ENCODE measurements around the gene RNF223.
A peak's percentile ranks its signal among the peaks of the same experiment; 100 is the strongest.
"Not testable (repeated sequence)": the region's sequence is repeated elsewhere in the genome, so short reads cannot be mapped to it uniquely, and the experiment has no call there.

RNF223 gene

GRCh38 chr1:1033731-1034438 is 40.2 kb downstream of the RNF223 start:
- FAIRE-seq = no peak
- TF ChIP-seq POU2F2 (IDR thresholded peaks at IDR 0.05; ENCODE audit: low read depth, low read length) (no peak), PAX5 (IDR thresholded peaks at IDR 0.05; ENCODE audit: insufficient read depth, low read length, severe bottlenecking) (no peak), POLR2AphosphoS5 (IDR thresholded peaks at IDR 0.05; ENCODE audit: low read depth, low read length) (no peak), POLR2A (IDR thresholded peaks at IDR 0.05; ENCODE audit: low read depth, low read length) (no peak), TAF1 (IDR thresholded peaks at IDR 0.05; ENCODE audit: low read depth, low read length) (no peak), SPI1 (IDR thresholded peaks at IDR 0.05; ENCODE audit: low read depth, low read length) (no peak)
- no peak for DNase-seq (ENCODE audit: insufficient read length, low spot score)

GRCh38 chr1:1033009-1033587 is 41.0 kb downstream of the RNF223 start:
- FAIRE-seq (peak; percentile 96), DNase-seq (ENCODE audit: insufficient read length, low spot score) (peak; percentile 99)
- no peak for TF ChIP-seq PAX5 (IDR thresholded peaks at IDR 0.05; ENCODE audit: insufficient read depth, low read length, severe bottlenecking)
- no peak for TF ChIP-seq POLR2AphosphoS5 (IDR thresholded peaks at IDR 0.05; ENCODE audit: low read depth, low read length)
- TF ChIP-seq POU2F2 (IDR thresholded peaks at IDR 0.05; ENCODE audit: low read depth, low read length) = peak; percentile 99
- no peak for TF ChIP-seq SPI1 (IDR thresholded peaks at IDR 0.05; ENCODE audit: low read depth, low read length)
- TF ChIP-seq POLR2A (IDR thresholded peaks at IDR 0.05; ENCODE audit: low read depth, low read length) = no peak
- no peak for TF ChIP-seq TAF1 (IDR thresholded peaks at IDR 0.05; ENCODE audit: low read depth, low read length)

- TF ChIP-seq PAX5 (IDR thresholded peaks at IDR 0.05; ENCODE audit: insufficient read depth, low read length, severe bottlenecking) (no peak), POLR2A (IDR thresholded peaks at IDR 0.05; ENCODE audit: low read depth, low read length) (no peak)
- FAIRE-seq = peak; percentile 66
- DNase-seq (ENCODE audit: insufficient read length, low spot score) = no peak
Measured at GRCh38 chr1:1032424-1032823, 41.7 kb downstream of the RNF223 start.

- peak; percentile 41 for FAIRE-seq
- TF ChIP-seq TAF1 (IDR thresholded peaks at IDR 0.05; ENCODE audit: low read depth, low read length) (no peak), POLR2A (IDR thresholded peaks at IDR 0.05; ENCODE audit: low read depth, low read length) (no peak), PAX5 (IDR thresholded peaks at IDR 0.05; ENCODE audit: insufficient read depth, low read length, severe bottlenecking) (no peak), SPI1 (IDR thresholded peaks at IDR 0.05; ENCODE audit: low read depth, low read length) (no peak), POLR2AphosphoS5 (IDR thresholded peaks at IDR 0.05; ENCODE audit: low read depth, low read length) (no peak), POU2F2 (IDR thresholded peaks at IDR 0.05; ENCODE audit: low read depth, low read length) (no peak)
- DNase-seq (ENCODE audit: insufficient read length, low spot score) = no peak
Measured at GRCh38 chr1:1031659-1032235, 42.4 kb downstream of the RNF223 start.

- not testable (repeated sequence) for DNase-seq (ENCODE audit: insufficient read length, low spot score)
Measured at GRCh38 chr1:1030867-1031658, 43.0 kb downstream of the RNF223 start.

GRCh38 chr1:1027791-1028190 is 46.3 kb downstream of the RNF223 start:
- DNase-seq (ENCODE audit: insufficient read length, low spot score) (no peak), FAIRE-seq (no peak)
- TF ChIP-seq TAF1 (IDR thresholded peaks at IDR 0.05; ENCODE audit: low read depth, low read length) (no peak), POLR2A (IDR thresholded peaks at IDR 0.05; ENCODE audit: low read depth, low read length) (no peak), PAX5 (IDR thresholded peaks at IDR 0.05; ENCODE audit: insufficient read depth, low read length, severe bottlenecking) (no peak), POLR2AphosphoS5 (IDR thresholded peaks at IDR 0.05; ENCODE audit: low read depth, low read length) (no peak), SPI1 (IDR thresholded peaks at IDR 0.05; ENCODE audit: low read depth, low read length) (no peak), POU2F2 (IDR thresholded peaks at IDR 0.05; ENCODE audit: low read depth, low read length) (no peak)

More at GRCh38 chr1:1030867-1031658, 43.0 kb downstream of the RNF223 start:
- peak; percentile 97 for FAIRE-seq
- TF ChIP-seq PAX5 (IDR thresholded peaks at IDR 0.05; ENCODE audit: insufficient read depth, low read length, severe bottlenecking) = peak; percentile 85

- TF ChIP-seq SPI1 (IDR thresholded peaks at IDR 0.05; ENCODE audit: low read depth, low read length) (peak; percentile 34), TAF1 (IDR thresholded peaks at IDR 0.05; ENCODE audit: low read depth, low read length) (no peak)
- FAIRE-seq = no peak
Measured at GRCh38 chr1:1026599-1027413, 47.3 kb downstream of the RNF223 start.

GRCh38 chr1:1025730-1026129 is 48.4 kb downstream of the RNF223 start:
- DNase-seq (ENCODE audit: insufficient read length, low spot score) (no peak), FAIRE-seq (no peak)
- TF ChIP-seq PAX5 (IDR thresholded peaks at IDR 0.05; ENCODE audit: insufficient read depth, low read length, severe bottlenecking) = no peak
- no peak for TF ChIP-seq SPI1 (IDR thresholded peaks at IDR 0.05; ENCODE audit: low read depth, low read length)
- no peak for TF ChIP-seq POU2F2 (IDR thresholded peaks at IDR 0.05; ENCODE audit: low read depth, low read length)
- TF ChIP-seq POLR2A (IDR thresholded peaks at IDR 0.05; ENCODE audit: low read depth, low read length) = no peak
- no peak for TF ChIP-seq POLR2AphosphoS5 (IDR thresholded peaks at IDR 0.05; ENCODE audit: low read depth, low read length)

More at GRCh38 chr1:1026599-1027413, 47.3 kb downstream of the RNF223 start:
- DNase-seq (ENCODE audit: insufficient read length, low spot score) = no peak

Measured in GM12891 (cell line).